SK-N-MC (cell line): ENCODE measurements around the gene PCTP.

Source experiments
- EZH2 ChIP-seq: fragments of 200-600 bp; sonication (generic); IDR thresholded peaks from one replicate; pipeline ENCODE4 v1.6.1; 2017; ENCODE audit warnings: antibody characterized with exemption
- FOXP2 ChIP-seq: optimal IDR thresholded peaks from 2 replicates; pipeline ENCODE3; 2011; ENCODE audit warnings: mild to moderate bottlenecking, moderate library complexity; ENCODE audit not compliant: insufficient read depth; ENCODE audit errors: extremely low read length, control extremely low read depth
- POLR2AphosphoS5 ChIP-seq: IDR thresholded peaks from 2 replicates; pipeline ENCODE4 v1.6.1; 2012; ENCODE audit warnings: mild to moderate bottlenecking, low read depth, low read length, borderline replicate concordance

GRCh38 chr17:55708175-55708974 is 42.5 kb upstream of the PCTP start:
- TF ChIP-seq POLR2AphosphoS5 (no peak), EZH2 (no peak), FOXP2 (no peak)
